Trophoblast cell (in vitro differentiated cells and primary cell): ENCODE data around the gene IRAG1.

ENCODE experiments used
- DNase-seq, 2 donors: peaks; one replicate each; pipeline ENCODE4 v3.0.0-alpha.2; 2016
- H2AFZ ChIP-seq: 2 replicates; pipeline ENCODE4 v1.6.1; 2013; ENCODE audit warnings: low read length, moderate library complexity, mild to moderate bottlenecking; ENCODE audit not compliant: insufficient read depth, poor library complexity
- H2AK5ac ChIP-seq: 2 replicates; pipeline ENCODE4 v1.6.1; 2013; ENCODE audit warnings: mild to moderate bottlenecking, low read length
- H2BK120ac ChIP-seq: 2 replicates; pipeline ENCODE4 v1.6.1; 2013; ENCODE audit warnings: low read length, mild to moderate bottlenecking, moderate library complexity; ENCODE audit not compliant: insufficient read depth, poor library complexity
- H2BK12ac ChIP-seq: 2 replicates; pipeline ENCODE4 v1.6.1; 2013; ENCODE audit warnings: mild to moderate bottlenecking, low read length, moderate library complexity
- H2BK5ac ChIP-seq: 2 replicates; pipeline ENCODE4 v1.6.1; 2013; ENCODE audit warnings: low read length, low read depth, moderate library complexity, mild to moderate bottlenecking; ENCODE audit not compliant: poor library complexity
- H3K14ac ChIP-seq: 2 replicates; pipeline ENCODE4 v1.6.1; 2013; ENCODE audit warnings: mild to moderate bottlenecking, low read length
- H3K18ac ChIP-seq: 2 replicates; pipeline ENCODE4 v1.6.1; 2013; ENCODE audit warnings: mild to moderate bottlenecking, low read length
- H3K23ac ChIP-seq: 2 replicates; pipeline ENCODE4 v1.6.1; 2013; ENCODE audit warnings: low read length
- H3K27ac ChIP-seq: 2 replicates; pipeline ENCODE4 v1.5.1; 2013; ENCODE audit warnings: low read depth, mild to moderate bottlenecking, inconsistent platforms, low read length, moderate library complexity
- H3K27me3 ChIP-seq: 2 replicates; pipeline ENCODE4 v1.6.1; 2013; ENCODE audit warnings: inconsistent platforms, mild to moderate bottlenecking, low read length, moderate library complexity; ENCODE audit not compliant: insufficient read depth
- H3K36me3 ChIP-seq, 2 experiments: 1 replicate in 1 of 2; 2 replicates in 1 of 2; pipeline ENCODE4 v1.6.1; 2013; ENCODE audit warnings: low read length in 2 of 2, mild to moderate bottlenecking in 2 of 2, moderate library complexity in 1 of 2; ENCODE audit not compliant: insufficient read depth in 2 of 2, control insufficient read depth in 1 of 2
- H3K4ac ChIP-seq: 2 replicates; pipeline ENCODE4 v1.6.1; 2013; ENCODE audit warnings: low read depth, mild to moderate bottlenecking, low read length, moderate library complexity
- H3K4me1 ChIP-seq, 2 experiments: 1 replicate in 1 of 2; 2 replicates in 1 of 2; pipeline ENCODE4 v1.6.1; 2013; ENCODE audit warnings: low read length in 2 of 2, mild to moderate bottlenecking in 2 of 2, moderate library complexity in 1 of 2; ENCODE audit not compliant: insufficient read depth in 2 of 2, control insufficient read depth in 1 of 2
- H3K4me2 ChIP-seq: 2 replicates; pipeline ENCODE4 v1.6.1; 2013; ENCODE audit warnings: inconsistent platforms, mild to moderate bottlenecking, low read length, moderate library complexity
- H3K4me3 ChIP-seq: 2 replicates; pipeline ENCODE4 v1.5.1; 2013; ENCODE audit warnings: mild to moderate bottlenecking, low read depth, low read length, inconsistent platforms
- H3K79me1 ChIP-seq: one replicate; pipeline ENCODE4 v1.6.1; 2013; ENCODE audit warnings: low read length
- H3K79me2 ChIP-seq: 2 replicates; pipeline ENCODE4 v1.6.1; 2013; ENCODE audit warnings: low read length, mild to moderate bottlenecking; ENCODE audit not compliant: control insufficient read depth, insufficient read depth, poor library complexity
- H3K9ac ChIP-seq: 2 replicates; pipeline ENCODE4 v1.6.1; 2013; ENCODE audit warnings: mild to moderate bottlenecking, low read length
- H3K9me3 ChIP-seq: 2 replicates; pipeline ENCODE4 v1.6.1; 2013; ENCODE audit warnings: low read depth, mild to moderate bottlenecking, control low read depth, inconsistent platforms, low read length; ENCODE audit not compliant: insufficient read depth
- H4K12ac ChIP-seq: 2 replicates; pipeline ENCODE4 v1.6.1; 2013; ENCODE audit warnings: low read depth, mild to moderate bottlenecking, low read length, moderate library complexity
- H4K8ac ChIP-seq: 2 replicates; pipeline ENCODE4 v1.6.1; 2013; ENCODE audit warnings: low read depth, mild to moderate bottlenecking, low read length, moderate library complexity
- H4K91ac ChIP-seq: one replicate; pipeline ENCODE4 v1.6.1; 2013; ENCODE audit warnings: low read depth, mild to moderate bottlenecking, low read length, moderate library complexity
- WGBS: extraction: QIAGEN DNeasy Blood & Tissue Kit; methylation state at CpG from one replicate; pipeline ENCODE4 v1.1.7; 2013; ENCODE audit warnings: missing lambda C conversion rate; ENCODE audit not compliant: insufficient read length, insufficient coverage; ENCODE audit errors: extremely low coverage; 5-methylcytosine and 5-hydroxymethylcytosine counted together

Gene IRAG1

GRCh38 chr11:10697323-10697620, 3.7 kb upstream of the IRAG1 start:
- Histone ChIP-seq H3K79me2 (no peaks in the 10 kb centered on the region), H3K14ac (no peak overlapping the region), H4K12ac (no peak overlapping the region), H2BK5ac (no peak overlapping the region), H2BK120ac (no peak overlapping the region), H3K18ac (no peak overlapping the region), H3K4me2 (no peak overlapping the region), H3K23ac (no peak overlapping the region), H3K9me3 (peaks cover 5% of the 10 kb centered on the region), H4K91ac (no peak overlapping the region), H2AFZ (no peak overlapping the region), H3K27ac (no peak overlapping the region), H4K8ac (no peak overlapping the region), H2AK5ac (no peak overlapping the region), H3K9ac (no peak overlapping the region), H2BK12ac (no peak overlapping the region), H3K36me3 (no peaks in the 10 kb centered on the region), H3K4ac (no peak overlapping the region), H3K27me3 (no peaks in the 10 kb centered on the region), H3K79me1 (no peaks in the 10 kb centered on the region), H3K4me1 (peaks cover 1 to 3% of the 10 kb centered on the region in 2 experiments), H3K4me3 (no peak overlapping the region)
- DNase-seq, result no peak
- no CpG with 5 or more reads among the region's 2 CpGs for WGBS

- Histone ChIP-seq H3K36me3 (no peaks in the 10 kb centered on the region), H3K4me3 (no peak overlapping the region), H3K4ac (no peak overlapping the region), H2BK12ac (no peak overlapping the region), H2BK120ac (no peak overlapping the region), H2BK5ac (no peak overlapping the region), H3K27me3 (no peaks in the 10 kb centered on the region), H4K8ac (no peak overlapping the region), H2AK5ac (no peak overlapping the region), H3K18ac (no peak overlapping the region), H4K91ac (no peak overlapping the region), H3K4me1 (peaks cover 1 to 3% of the 10 kb centered on the region in 2 experiments), H3K79me1 (no peaks in the 10 kb centered on the region), H3K9me3 (peaks cover 5% of the 10 kb centered on the region), H3K23ac (no peak overlapping the region), H3K14ac (no peak overlapping the region), H4K12ac (no peak overlapping the region), H3K4me2 (no peak overlapping the region), H3K79me2 (no peaks in the 10 kb centered on the region), H2AFZ (no peak overlapping the region), H3K27ac (no peak overlapping the region), H3K9ac (no peak overlapping the region)
- no peak for DNase-seq
- WGBS, result no CpG with 5 or more reads among the region's 9 CpGs
These were observed 3.1 kb upstream of the IRAG1 start for GRCh38 chr11:10696468-10697322.

DNA sequence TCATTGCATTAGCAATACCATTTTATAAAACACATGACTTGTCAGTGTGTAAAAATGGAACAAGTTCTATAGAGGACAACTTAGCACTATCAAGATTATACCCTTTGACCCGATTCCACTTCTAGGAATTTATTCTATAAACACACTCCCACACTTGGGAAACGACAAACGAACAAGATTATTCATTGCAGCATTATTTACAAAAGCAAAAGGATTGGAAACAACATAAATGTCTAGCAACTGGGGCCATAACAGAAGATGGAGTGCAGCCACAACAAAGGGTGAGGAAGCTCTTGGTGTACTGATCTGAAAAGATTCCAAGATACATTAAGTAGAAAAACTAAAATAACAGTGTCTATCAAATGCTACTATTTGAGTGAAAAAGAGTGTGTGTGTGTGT, 2.3 kb upstream of the IRAG1 start:
- Histone ChIP-seq H3K4me1 (peaks cover 1 to 3% of the 10 kb centered on the region in 2 experiments), H2AK5ac (no peak overlapping the region), H3K27me3 (no peaks in the 10 kb centered on the region), H2BK12ac (no peak overlapping the region), H3K23ac (no peak overlapping the region), H3K79me2 (no peaks in the 10 kb centered on the region), H3K9ac (no peak overlapping the region), H3K9me3 (peaks cover 5% of the 10 kb centered on the region), H3K79me1 (no peaks in the 10 kb centered on the region), H4K91ac (no peak overlapping the region), H3K4me3 (no peak overlapping the region), H2BK120ac (no peak overlapping the region), H2AFZ (no peak overlapping the region), H3K18ac (no peak overlapping the region), H2BK5ac (no peak overlapping the region), H4K12ac (no peak overlapping the region), H3K14ac (no peak overlapping the region), H3K36me3 (no peaks in the 10 kb centered on the region), H3K4ac (no peak overlapping the region), H4K8ac (no peak overlapping the region), H3K4me2 (no peak overlapping the region), H3K27ac (no peak overlapping the region)
- WGBS, result no CpG with 5 or more reads among the region's 3 CpGs
- no peak for DNase-seq

DNA sequence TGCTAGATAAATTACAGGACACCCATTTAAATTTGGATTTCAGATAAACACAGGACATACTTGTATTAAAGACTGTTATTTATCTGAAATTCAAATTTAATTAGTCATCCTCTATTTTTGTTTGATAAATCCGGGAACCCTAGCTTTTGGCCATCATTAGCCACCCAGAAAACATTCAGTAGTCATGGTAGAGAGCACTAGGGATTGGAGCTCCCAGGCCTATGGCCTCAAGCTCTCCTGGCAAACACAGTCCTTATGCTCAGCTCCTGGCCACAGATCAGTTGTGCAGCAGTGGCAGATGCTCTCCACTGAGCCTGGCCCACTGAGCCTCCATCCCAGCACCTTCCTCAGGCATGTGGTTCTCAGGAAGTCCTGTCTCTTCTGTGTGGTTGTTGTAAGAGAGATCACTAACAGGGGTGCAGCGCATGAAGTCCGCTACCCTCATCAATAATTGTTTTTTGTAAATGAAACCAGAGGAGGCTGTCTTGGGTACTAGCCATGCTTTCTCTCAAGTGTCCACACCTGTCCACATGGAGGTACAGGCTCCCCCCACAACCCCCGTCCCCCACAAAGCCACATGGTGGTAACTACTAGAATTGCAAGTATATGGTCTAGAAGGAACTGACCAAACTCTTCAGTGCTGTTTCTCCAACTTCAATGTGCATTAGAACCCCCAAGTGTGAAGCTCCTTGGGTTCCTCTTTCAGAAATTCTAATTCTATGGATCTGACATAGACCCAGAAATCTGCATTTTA, 1.1 kb upstream of the IRAG1 start:
- H2AK5ac ChIP-seq, result no peak overlapping the region

More for the DNA sequence above, 1.1 kb upstream of the IRAG1 start:
- H3K4me1 ChIP-seq, result peaks cover 1 to 3% of the 10 kb centered on the region in 2 experiments
- no peak overlapping the region for H2BK5ac ChIP-seq
- no peak overlapping the region for H4K8ac ChIP-seq
- no peak overlapping the region for H3K4ac ChIP-seq
- H2AFZ ChIP-seq, result no peak overlapping the region
- no peak overlapping the region for H4K12ac ChIP-seq
- no peak overlapping the region for H3K9ac ChIP-seq
- H4K91ac ChIP-seq, result no peak overlapping the region
- no peak overlapping the region for H3K27ac ChIP-seq
- H2BK12ac ChIP-seq, result no peak overlapping the region
- DNase-seq, result no peak
- H3K14ac ChIP-seq, result no peak overlapping the region
- H3K18ac ChIP-seq, result no peak overlapping the region
- no CpG with 5 or more reads among the region's 4 CpGs for WGBS
- no peaks in the 10 kb centered on the region for H3K79me1 ChIP-seq
- no peak overlapping the region for H3K23ac ChIP-seq
- peaks cover 4% of the 10 kb centered on the region for H3K9me3 ChIP-seq
- no peaks in the 10 kb centered on the region for H3K27me3 ChIP-seq
- H3K4me2 ChIP-seq, result no peak overlapping the region
- H3K36me3 ChIP-seq, result no peaks in the 10 kb centered on the region
- H2BK120ac ChIP-seq, result no peak overlapping the region
- H3K4me3 ChIP-seq, result no peak overlapping the region
- no peaks in the 10 kb centered on the region for H3K79me2 ChIP-seq
